ENCODE data around the gene ENTPD8. TPM values are rescaled to one million over a fixed set of nuclear protein-coding genes. Genes with fewer than 3 reads are reported as not detected.
A peak's percentile ranks its signal among the peaks of the same experiment; 100 is the strongest.
"Not testable (repeated sequence)": the region's sequence is repeated elsewhere in the genome, so short reads cannot be mapped to it uniquely, and the experiment has no call there.

ENTPD8 gene
- total RNA-seq, 2 experiments from 2014 or later: not detected

DNA sequence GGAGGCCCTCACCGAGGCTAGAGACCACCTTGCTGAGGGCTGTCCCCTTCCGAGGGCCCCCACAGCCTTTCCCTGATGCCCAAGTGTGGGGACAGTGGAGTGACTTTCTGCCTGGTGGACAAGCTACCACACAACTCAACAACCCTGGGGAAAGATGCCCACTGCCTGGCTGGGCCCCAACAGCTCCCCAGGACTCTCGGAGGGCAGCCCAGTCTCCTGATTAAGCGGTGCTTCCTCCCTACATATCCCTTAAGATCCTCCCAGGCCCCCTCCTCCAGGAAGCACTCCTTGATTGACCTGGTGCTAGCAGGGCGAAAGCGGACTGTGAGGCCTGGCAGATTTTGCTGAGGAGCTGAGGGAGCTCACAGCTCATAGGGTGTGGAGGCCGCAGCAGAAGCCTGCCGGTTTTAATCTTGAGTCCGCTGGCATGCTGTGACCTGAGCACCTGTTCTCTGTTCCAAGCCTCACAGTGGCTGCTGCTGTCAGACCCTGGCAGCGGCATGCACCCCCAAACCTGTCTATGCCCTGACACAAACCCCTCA is 15.8 kb upstream of the ENTPD8 start:
- no peak for DNase-seq
- no peak overlapping the region for H3K27ac Mint-ChIP-seq
- no peaks in the 10 kb centered on the region for H3K9me3 Mint-ChIP-seq
- no peaks in the 10 kb centered on the region for H3K27me3 Mint-ChIP-seq
- H3K4me3 Mint-ChIP-seq: no peak overlapping the region
- H3K4me1 Mint-ChIP-seq: peaks cover 12% of the 10 kb centered on the region
- H3K36me3 Mint-ChIP-seq: peaks cover 34% of the 10 kb centered on the region

- H3K27ac Mint-ChIP-seq: no peak overlapping the region
- no peaks in the 10 kb centered on the region for H3K9me3 Mint-ChIP-seq
- no peaks in the 10 kb centered on the region for H3K27me3 Mint-ChIP-seq
- H3K4me1 Mint-ChIP-seq: peaks cover 12% of the 10 kb centered on the region
- peaks cover 38% of the 10 kb centered on the region for H3K36me3 Mint-ChIP-seq
- H3K4me3 Mint-ChIP-seq: no peak overlapping the region
- DNase-seq: no peak
These were observed 15.1 kb upstream of the ENTPD8 start for GRCh38 chr9:137456061-137456863.

GRCh38 chr9:137455359-137455991 is 14.3 kb upstream of the ENTPD8 start:
- Mint-ChIP-seq H3K36me3 (peaks cover 43% of the 10 kb centered on the region), H3K4me3 (no peak overlapping the region), H3K27ac (no peak overlapping the region), H3K27me3 (no peaks in the 10 kb centered on the region), H3K9me3 (peaks cover 3% of the 10 kb centered on the region), H3K4me1 (peaks cover 16% of the 10 kb centered on the region)
- DNase-seq: no peak

DNA sequence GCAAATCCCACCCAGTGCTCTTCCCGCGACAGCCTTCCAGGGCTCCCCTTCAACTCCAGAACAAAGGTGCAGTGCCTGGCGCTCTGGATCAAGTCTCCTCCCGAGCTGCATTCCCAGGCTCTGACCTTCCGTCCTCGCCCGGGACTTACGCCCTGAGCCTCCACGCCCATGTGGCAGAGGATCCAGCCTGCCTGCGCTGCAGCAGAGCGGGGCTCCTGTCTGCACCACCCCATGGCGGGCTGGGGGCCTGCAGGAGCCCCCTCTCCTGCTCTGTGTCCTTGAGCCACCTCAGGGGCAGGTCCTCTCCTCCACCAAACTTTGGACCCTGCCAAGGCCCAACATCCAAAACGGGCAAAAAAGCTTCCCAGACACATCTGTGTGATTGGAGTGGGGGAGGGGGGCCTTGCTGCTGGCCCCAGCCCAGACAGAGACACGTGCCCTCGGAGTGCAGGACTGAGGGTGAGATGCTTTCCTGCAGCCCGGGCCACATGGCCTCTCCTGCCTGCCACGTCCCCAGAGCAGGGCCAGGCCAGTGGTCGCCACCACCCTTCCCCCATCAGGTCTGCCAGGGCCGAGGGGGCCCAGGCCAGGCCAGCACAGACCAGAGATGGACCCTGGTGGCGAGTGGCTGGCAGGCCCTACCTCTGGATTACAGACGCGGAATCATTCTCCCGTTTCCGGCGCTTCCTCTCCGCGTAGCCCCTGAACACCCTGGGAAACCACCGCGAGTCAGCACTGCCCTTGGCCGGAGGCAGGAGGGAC is 13.6 kb upstream of the ENTPD8 start:
- Mint-ChIP-seq H3K4me1 (peaks cover 18% of the 10 kb centered on the region), H3K4me3 (no peak overlapping the region), H3K27ac (peak overlapping the region; percentile 12), H3K9me3 (peaks cover 5% of the 10 kb centered on the region), H3K36me3 (peaks cover 46% of the 10 kb centered on the region), H3K27me3 (no peaks in the 10 kb centered on the region)
- DNase-seq: no peak

GRCh38 chr9:137454145-137454596 is 13.0 kb upstream of the ENTPD8 start:
- H3K36me3 Mint-ChIP-seq: peaks cover 50% of the 10 kb centered on the region
- DNase-seq: no peak
- H3K4me1 Mint-ChIP-seq: peaks cover 17% of the 10 kb centered on the region
- peaks cover 5% of the 10 kb centered on the region for H3K9me3 Mint-ChIP-seq
- H3K27me3 Mint-ChIP-seq: no peaks in the 10 kb centered on the region
- peak overlapping the region; percentile 12 for H3K27ac Mint-ChIP-seq
- H3K4me3 Mint-ChIP-seq: no peak overlapping the region

- H3K27me3 Mint-ChIP-seq: no peaks in the 10 kb centered on the region
- H3K4me3 Mint-ChIP-seq: no peak overlapping the region
These were observed 12.5 kb upstream of the ENTPD8 start for GRCh38 chr9:137453643-137454081.

DNA sequence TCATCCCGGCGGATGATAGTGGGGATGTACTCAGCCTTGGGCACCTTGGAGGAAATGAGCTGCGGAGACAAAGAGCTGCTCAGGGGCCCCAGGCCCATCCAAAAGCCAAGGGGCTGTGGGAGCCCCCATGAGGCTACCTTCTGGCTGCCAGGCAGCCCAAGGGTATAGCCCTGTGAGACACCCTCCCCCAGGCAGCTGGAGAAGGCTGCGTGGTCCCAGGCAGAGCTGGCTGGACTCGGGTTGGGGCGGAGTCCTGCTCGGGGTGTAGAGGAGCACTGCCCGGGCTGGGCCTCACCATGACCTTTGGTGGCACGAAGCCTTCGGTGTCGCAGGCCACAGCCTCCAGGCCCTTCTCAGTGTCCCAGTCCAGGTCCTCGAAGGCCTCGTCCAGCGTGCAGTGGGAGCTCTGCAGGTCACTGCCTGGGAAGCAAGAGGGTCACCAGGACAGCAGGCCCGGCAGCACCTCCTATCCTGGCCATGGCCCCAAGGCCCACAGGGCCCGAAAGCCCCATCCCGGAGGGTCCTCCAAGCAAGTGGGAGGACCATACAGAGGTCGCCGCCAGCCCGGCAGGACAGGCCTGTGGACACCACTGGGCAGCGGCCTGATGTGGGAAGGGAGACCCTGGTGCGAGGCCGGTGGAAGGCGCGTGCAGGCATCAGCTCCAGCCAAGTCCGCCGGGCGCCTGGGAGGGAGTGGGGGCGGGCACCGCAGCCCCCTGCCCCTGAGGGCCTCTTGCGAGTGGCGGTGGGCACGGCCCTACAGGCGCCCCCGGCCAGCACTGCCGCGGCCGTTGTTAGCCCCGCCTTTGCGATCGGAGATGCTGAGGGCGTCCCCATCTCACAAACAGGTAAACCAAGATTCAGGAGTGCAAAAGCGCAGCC is 11.8 kb upstream of the ENTPD8 start:
- DNase-seq: no peak
- Mint-ChIP-seq H3K9me3 (peaks cover 5% of the 10 kb centered on the region), H3K4me1 (peaks cover 17% of the 10 kb centered on the region), H3K27me3 (no peaks in the 10 kb centered on the region), H3K27ac (no peak overlapping the region), H3K4me3 (no peak overlapping the region), H3K36me3 (peaks cover 53% of the 10 kb centered on the region)

More at GRCh38 chr9:137453643-137454081, 12.5 kb upstream of the ENTPD8 start:
- Mint-ChIP-seq H3K36me3 (peaks cover 50% of the 10 kb centered on the region), H3K4me1 (peaks cover 17% of the 10 kb centered on the region), H3K9me3 (peaks cover 5% of the 10 kb centered on the region), H3K27ac (no peak overlapping the region)
- DNase-seq: peak; percentile 48

GRCh38 chr9:137452006-137452760 is 11.0 kb upstream of the ENTPD8 start:
- peak overlapping the region; percentile 60 for H3K27ac Mint-ChIP-seq
- no peaks in the 10 kb centered on the region for H3K27me3 Mint-ChIP-seq
- H3K9me3 Mint-ChIP-seq: peaks cover 5% of the 10 kb centered on the region
- peak; percentile 0 for DNase-seq
- H3K4me3 Mint-ChIP-seq: peak overlapping the region; percentile 10
- H3K36me3 Mint-ChIP-seq: peaks cover 53% of the 10 kb centered on the region
- H3K4me1 Mint-ChIP-seq: peaks cover 17% of the 10 kb centered on the region

DNA sequence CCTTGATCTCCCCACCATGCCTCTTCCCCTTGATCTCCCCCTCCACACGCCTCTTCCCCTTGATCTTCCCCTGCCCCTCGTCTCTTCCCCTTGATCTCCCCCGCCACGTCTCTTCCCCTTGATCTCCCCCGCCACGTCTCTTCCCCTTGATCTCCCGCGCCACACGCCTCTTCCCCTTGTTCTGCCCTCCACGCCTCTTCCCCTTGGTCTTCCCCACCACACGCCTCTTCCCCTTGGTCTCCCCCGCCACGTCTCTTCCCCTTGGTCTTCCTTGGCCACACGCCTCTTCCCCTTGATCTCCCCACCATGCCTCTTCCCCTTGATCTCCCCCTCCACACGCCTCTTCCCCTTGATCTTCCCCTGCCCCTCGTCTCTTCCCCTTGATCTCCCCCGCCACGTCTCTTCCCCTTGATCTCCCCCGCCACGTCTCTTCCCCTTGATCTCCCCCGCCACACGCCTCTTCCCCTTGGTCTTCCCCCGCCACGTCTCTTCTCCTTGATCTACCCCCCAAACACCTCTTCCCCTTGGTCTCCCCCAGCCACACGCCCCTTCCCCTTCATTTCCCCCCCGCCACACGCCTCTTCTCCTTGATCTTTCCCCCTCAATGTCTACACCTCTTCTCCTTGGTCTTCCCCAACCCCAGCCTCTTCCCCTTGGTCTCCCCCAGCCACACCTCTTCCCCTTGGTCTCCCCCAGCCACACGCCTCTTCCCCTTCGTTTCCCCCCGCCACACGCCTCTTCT is 10.3 kb upstream of the ENTPD8 start:
- peak overlapping the region; percentile 76 for H3K27ac Mint-ChIP-seq
- not testable (repeated sequence) for H3K9me3 Mint-ChIP-seq, H3K27me3 Mint-ChIP-seq, DNase-seq, H3K4me3 Mint-ChIP-seq
- peaks cover 49% of the 10 kb centered on the region for H3K36me3 Mint-ChIP-seq
- H3K4me1 Mint-ChIP-seq: peaks cover 17% of the 10 kb centered on the region

GRCh38 chr9:137450539-137451222 is 9.5 kb upstream of the ENTPD8 start:
- H3K27ac Mint-ChIP-seq: peak overlapping the region; percentile 76
- DNase-seq, H3K9me3 Mint-ChIP-seq, H3K4me3 Mint-ChIP-seq, H3K27me3 Mint-ChIP-seq: not testable (repeated sequence)
- H3K4me1 Mint-ChIP-seq: peaks cover 15% of the 10 kb centered on the region
- H3K36me3 Mint-ChIP-seq: peaks cover 46% of the 10 kb centered on the region

DNA sequence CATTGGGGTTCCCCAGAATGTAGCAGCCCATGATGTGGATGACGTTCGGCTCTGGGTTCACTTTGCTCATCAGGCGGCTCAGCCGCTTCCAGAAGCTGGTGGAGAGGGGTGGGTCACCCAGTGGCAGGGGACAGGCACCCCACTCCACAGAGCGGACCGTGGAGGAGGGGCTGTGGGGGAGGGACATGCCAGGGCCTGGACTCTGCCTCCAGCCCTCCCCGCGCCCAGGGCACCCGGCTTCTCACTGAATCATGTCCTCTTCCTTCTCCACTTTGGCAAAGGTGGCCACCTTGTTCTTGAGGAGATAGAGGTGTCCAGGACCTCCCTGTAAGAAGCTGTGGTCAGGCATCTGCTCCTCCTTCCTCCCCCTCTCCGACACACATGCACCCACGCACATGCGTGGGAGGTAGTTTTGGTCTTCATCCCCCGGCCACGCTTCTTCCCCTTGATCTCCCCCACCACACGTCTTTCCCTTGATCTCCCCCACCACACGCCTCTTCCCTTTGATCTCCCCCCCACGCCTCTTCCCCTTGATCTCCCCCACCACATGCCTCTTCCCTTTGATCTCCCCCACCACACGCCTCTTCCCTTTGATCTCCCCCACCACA is 8.9 kb upstream of the ENTPD8 start:
- Mint-ChIP-seq H3K36me3 (peaks cover 44% of the 10 kb centered on the region), H3K27me3 (peaks cover 5% of the 10 kb centered on the region), H3K9me3 (peaks cover 5% of the 10 kb centered on the region), H3K4me1 (peaks cover 22% of the 10 kb centered on the region), H3K27ac (peak overlapping the region; percentile 72), H3K4me3 (no peak overlapping the region)
- DNase-seq: peak; percentile 47

GRCh38 chr9:137449081-137449844 is 8.1 kb upstream of the ENTPD8 start:
- Mint-ChIP-seq H3K4me1 (peaks cover 20% of the 10 kb centered on the region), H3K27me3 (peaks cover 13% of the 10 kb centered on the region), H3K36me3 (peaks cover 37% of the 10 kb centered on the region), H3K9me3 (peaks cover 5% of the 10 kb centered on the region), H3K27ac (no peak overlapping the region), H3K4me3 (no peak overlapping the region)
- peak; percentile 7 for DNase-seq
